B cell (primary cell): Measurements from ENCODE around the gene TRIAP1.
A peak's percentile ranks its signal among the peaks of the same experiment; 100 is the strongest.

Experiments
- EZH2 ChIP-seq: IDR thresholded peaks from 2 replicates; pipeline ENCODE4 v1.6.1; 2012; ENCODE audit warnings: borderline replicate concordance, low read depth, mild to moderate bottlenecking, moderate library complexity, low read length; ENCODE audit not compliant: insufficient read depth, poor library complexity, severe bottlenecking
- TF ChIP-seq, protein P1 (sequence below): fragments of 200-600 bp; IDR thresholded peaks from one replicate; pipeline ENCODE4 v1.8.0; 2022; ENCODE audit warnings: antibody characterized with exemption, mild to moderate bottlenecking

DNA sequence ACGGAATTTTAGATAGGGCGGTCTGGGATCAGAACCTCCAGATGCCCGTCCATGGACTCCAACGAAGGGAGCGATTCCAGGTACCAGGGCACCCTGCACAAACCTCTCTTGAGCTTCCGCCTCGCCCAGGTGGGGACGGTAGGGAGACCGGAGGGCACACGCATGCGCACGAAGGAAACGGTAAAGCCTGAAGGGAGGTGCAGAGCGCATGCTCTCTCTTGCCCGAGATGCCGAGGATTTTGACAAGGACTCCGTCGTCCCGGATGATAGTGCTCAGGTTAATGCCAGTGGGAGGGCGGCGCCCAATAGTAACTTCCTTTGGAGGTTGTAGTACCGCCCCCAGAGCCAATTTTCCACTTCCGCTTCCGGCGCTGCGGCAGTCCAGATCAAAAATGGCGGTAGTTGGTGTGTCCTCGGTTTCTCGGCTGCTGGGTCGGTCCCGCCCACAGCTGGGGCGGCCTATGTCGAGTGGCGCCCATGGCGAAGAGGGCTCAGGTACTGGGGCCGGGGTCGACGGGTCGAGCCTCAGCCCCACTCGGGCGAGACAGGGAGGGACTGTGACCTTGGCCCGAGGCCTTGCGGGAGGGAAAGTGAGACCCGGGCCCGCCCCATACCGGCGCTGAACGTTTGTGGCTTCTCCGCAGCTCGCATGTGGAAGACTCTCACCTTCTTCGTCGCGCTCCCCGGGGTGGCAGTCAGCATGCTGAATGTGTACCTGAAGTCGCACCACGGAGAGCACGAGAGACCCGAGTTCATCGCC lies 8.3 kb downstream of the TRIAP1 start, which contains the start of gene COX6A1:
- TF ChIP-seq, protein P1, sequence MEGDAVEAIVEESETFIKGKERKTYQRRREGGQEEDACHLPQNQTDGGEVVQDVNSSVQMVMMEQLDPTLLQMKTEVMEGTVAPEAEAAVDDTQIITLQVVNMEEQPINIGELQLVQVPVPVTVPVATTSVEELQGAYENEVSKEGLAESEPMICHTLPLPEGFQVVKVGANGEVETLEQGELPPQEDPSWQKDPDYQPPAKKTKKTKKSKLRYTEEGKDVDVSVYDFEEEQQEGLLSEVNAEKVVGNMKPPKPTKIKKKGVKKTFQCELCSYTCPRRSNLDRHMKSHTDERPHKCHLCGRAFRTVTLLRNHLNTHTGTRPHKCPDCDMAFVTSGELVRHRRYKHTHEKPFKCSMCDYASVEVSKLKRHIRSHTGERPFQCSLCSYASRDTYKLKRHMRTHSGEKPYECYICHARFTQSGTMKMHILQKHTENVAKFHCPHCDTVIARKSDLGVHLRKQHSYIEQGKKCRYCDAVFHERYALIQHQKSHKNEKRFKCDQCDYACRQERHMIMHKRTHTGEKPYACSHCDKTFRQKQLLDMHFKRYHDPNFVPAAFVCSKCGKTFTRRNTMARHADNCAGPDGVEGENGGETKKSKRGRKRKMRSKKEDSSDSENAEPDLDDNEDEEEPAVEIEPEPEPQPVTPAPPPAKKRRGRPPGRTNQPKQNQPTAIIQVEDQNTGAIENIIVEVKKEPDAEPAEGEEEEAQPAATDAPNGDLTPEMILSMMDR = peak; percentile 9
- TF ChIP-seq EZH2 = no peak
